ENCODE results near the gene TMEM247.

The TMEM247 gene

DNA sequence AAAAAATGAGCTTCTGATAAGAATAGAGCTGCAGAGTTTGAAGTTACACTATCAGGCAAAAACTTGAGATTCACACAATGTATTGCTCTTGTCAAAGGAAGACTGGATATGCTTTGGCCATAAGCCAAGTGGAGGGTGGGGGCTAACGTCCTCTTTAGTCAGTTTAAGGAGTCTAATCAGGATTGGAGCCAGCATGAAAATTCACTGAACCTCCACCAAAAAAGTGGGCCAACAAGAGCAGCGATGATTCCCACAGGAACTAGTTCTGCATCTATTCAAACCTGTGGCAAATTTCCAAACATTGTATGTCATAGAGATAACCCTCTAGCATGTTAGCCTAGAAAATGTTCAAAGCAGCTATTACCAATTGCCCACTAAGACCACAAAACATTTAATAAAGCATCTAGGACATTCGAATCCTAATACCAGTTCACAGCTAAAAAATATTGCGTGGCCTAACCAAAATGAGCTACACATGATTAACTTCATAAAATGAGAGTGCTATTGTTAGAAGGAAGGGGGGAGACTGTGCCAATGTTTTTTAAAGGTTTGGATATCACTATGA lies 43.5 kb upstream of the TMEM247 start:
- Histone ChIP-seq H3K56ac (ENCODE audit: low read length) (no peak overlapping the region), H2AK5ac (ENCODE audit: low read length) (no peak overlapping the region), H3K36me3 (ENCODE audit: control insufficient read depth, insufficient read depth, low read length) (no peaks in the 10 kb centered on the region), H3K4me1 (ENCODE audit: control insufficient read depth, low read depth, low read length) (no peaks in the 10 kb centered on the region), H4K5ac (ENCODE audit: low read length) (no peak overlapping the region), H2BK15ac (replicated peaks; ENCODE audit: low read depth) (no peak overlapping the region), H3K4ac (ENCODE audit: low read depth, low read length) (no peak overlapping the region), H2BK120ac (ENCODE audit: low read depth, low read length) (peak overlapping the region; percentile 99), H3K18ac (ENCODE audit: low read length) (no peak overlapping the region), H3K79me1 (ENCODE audit: low read length) (no peaks in the 10 kb centered on the region), H3K4me2 (ENCODE audit: low read length) (no peak overlapping the region), H3K9ac (ENCODE audit: low read length) (no peak overlapping the region), H3K27me3 (ENCODE audit: insufficient read depth, low read length, poor library complexity) (no peaks in the 10 kb centered on the region), H3K23ac (ENCODE audit: low read length) (no peak overlapping the region), H3K27ac (ENCODE audit: low read depth, low read length) (no peak overlapping the region), H3K4me3 (ENCODE audit: low read length) (no peak overlapping the region), H4K8ac (ENCODE audit: low read depth, low read length) (no peak overlapping the region), H2BK5ac (ENCODE audit: low read length) (no peak overlapping the region), H3K79me2 (ENCODE audit: control insufficient read depth, insufficient read depth, low read length) (no peaks in the 10 kb centered on the region)
- WGBS (ENCODE audit: extremely low coverage, insufficient coverage, low lambda C conversion rate): no CpG with 5 or more reads among the region's 4 CpGs
- no peak for DNase-seq

DNA sequence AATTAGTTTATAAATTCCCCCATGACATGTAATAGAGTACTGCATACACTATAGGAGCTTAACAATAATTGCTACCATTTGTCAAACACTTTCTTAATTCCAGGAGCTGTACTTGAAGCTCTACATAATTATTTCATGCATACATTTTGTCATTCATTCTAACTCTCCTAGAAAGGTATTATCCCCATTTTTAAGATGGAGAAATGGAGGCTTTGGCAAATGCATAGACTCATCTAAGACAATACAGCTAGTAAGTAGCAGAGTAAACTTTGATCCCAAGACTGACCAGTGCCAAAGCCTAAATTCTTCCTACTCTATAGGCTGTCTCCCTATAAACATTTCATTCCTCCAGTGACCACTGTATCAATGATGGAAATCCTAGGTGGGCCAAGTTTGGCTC lies 42.6 kb upstream of the TMEM247 start:
- no peak overlapping the region for H2BK15ac ChIP-seq (replicated peaks; ENCODE audit: low read depth)
- DNase-seq: no peak
- H4K8ac ChIP-seq (ENCODE audit: low read depth, low read length): no peak overlapping the region
- no peak overlapping the region for H2BK5ac ChIP-seq (ENCODE audit: low read length)
- no peak overlapping the region for H3K56ac ChIP-seq (ENCODE audit: low read length)
- no peak overlapping the region for H3K27ac ChIP-seq (ENCODE audit: low read depth, low read length)
- no peak overlapping the region for H3K23ac ChIP-seq (ENCODE audit: low read length)
- no peak overlapping the region for H4K5ac ChIP-seq (ENCODE audit: low read length)
- no peaks in the 10 kb centered on the region for H3K27me3 ChIP-seq (ENCODE audit: insufficient read depth, low read length, poor library complexity)
- no peak overlapping the region for H3K4me3 ChIP-seq (ENCODE audit: low read length)
- H2BK120ac ChIP-seq (ENCODE audit: low read depth, low read length): no peak overlapping the region
- H3K79me2 ChIP-seq (ENCODE audit: control insufficient read depth, insufficient read depth, low read length): no peaks in the 10 kb centered on the region
- no peak overlapping the region for H3K18ac ChIP-seq (ENCODE audit: low read length)
- no peak overlapping the region for H2AK5ac ChIP-seq (ENCODE audit: low read length)
- H3K4me2 ChIP-seq (ENCODE audit: low read length): no peak overlapping the region
- no peak overlapping the region for H3K9ac ChIP-seq (ENCODE audit: low read length)
- H3K79me1 ChIP-seq (ENCODE audit: low read length): no peaks in the 10 kb centered on the region
- H3K4ac ChIP-seq (ENCODE audit: low read depth, low read length): no peak overlapping the region
- H3K36me3 ChIP-seq (ENCODE audit: control insufficient read depth, insufficient read depth, low read length): no peaks in the 10 kb centered on the region
- no peaks in the 10 kb centered on the region for H3K4me1 ChIP-seq (ENCODE audit: control insufficient read depth, low read depth, low read length)

DNA sequence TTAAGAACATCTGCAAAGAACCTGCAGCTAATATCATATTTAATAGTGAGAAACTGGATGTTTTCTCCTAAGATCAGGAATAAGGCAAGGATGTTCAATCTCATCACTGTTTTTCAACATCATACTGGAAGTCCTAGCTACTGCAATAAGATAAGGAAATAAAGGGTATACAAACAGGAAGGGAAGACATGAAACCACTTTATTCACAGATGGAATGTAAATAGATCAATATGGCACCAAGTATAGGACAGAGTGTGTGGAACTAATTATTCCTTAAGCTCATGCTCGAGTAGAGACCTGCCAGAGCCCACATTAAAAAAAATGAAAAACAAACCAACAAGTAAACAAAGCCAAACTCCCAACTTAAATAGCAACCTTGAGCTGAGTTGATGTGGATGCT lies 41.3 kb upstream of the TMEM247 start:
- Histone ChIP-seq H3K27me3 (ENCODE audit: insufficient read depth, low read length, poor library complexity) (no peaks in the 10 kb centered on the region), H3K79me2 (ENCODE audit: control insufficient read depth, insufficient read depth, low read length) (no peaks in the 10 kb centered on the region), H3K36me3 (ENCODE audit: control insufficient read depth, insufficient read depth, low read length) (no peaks in the 10 kb centered on the region), H3K18ac (ENCODE audit: low read length) (no peak overlapping the region), H4K8ac (ENCODE audit: low read depth, low read length) (no peak overlapping the region), H3K23ac (ENCODE audit: low read length) (no peak overlapping the region), H3K79me1 (ENCODE audit: low read length) (no peaks in the 10 kb centered on the region), H3K4me2 (ENCODE audit: low read length) (no peak overlapping the region), H3K27ac (ENCODE audit: low read depth, low read length) (no peak overlapping the region), H2BK120ac (ENCODE audit: low read depth, low read length) (no peak overlapping the region), H3K56ac (ENCODE audit: low read length) (no peak overlapping the region), H2AK5ac (ENCODE audit: low read length) (no peak overlapping the region), H4K5ac (ENCODE audit: low read length) (no peak overlapping the region), H3K4me3 (ENCODE audit: low read length) (no peak overlapping the region), H2BK5ac (ENCODE audit: low read length) (no peak overlapping the region), H3K4ac (ENCODE audit: low read depth, low read length) (no peak overlapping the region), H3K9ac (ENCODE audit: low read length) (no peak overlapping the region), H3K4me1 (ENCODE audit: control insufficient read depth, low read depth, low read length) (no peaks in the 10 kb centered on the region), H2BK15ac (replicated peaks; ENCODE audit: low read depth) (no peak overlapping the region)
- no CpG with 5 or more reads among the region's 1 CpG for WGBS (ENCODE audit: extremely low coverage, insufficient coverage, low lambda C conversion rate)
- no peak for DNase-seq

DNA sequence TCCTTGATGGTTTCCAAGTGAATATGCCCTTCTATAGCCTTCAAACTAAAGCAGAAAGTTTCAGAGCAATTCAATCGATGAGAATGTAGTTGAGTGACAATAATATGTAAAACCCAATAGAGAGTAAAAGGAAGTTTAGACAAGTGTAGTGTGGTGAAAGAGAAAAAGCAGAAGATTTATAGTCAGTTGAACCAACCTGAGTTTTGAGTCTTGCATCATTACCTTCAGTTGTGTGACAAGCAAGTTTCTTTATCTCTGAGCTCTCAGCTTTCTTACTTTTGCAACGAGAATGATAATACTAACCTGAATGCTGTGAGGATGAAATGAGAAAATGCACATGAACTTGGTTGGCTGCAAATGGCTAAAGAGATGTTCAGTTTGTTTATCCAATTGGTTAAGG lies 40.6 kb upstream of the TMEM247 start:
- Histone ChIP-seq H3K56ac (ENCODE audit: low read length) (no peak overlapping the region), H3K18ac (ENCODE audit: low read length) (no peak overlapping the region), H3K9ac (ENCODE audit: low read length) (no peak overlapping the region), H3K27me3 (ENCODE audit: insufficient read depth, low read length, poor library complexity) (no peaks in the 10 kb centered on the region), H3K79me2 (ENCODE audit: control insufficient read depth, insufficient read depth, low read length) (no peaks in the 10 kb centered on the region), H3K4me2 (ENCODE audit: low read length) (no peak overlapping the region), H3K27ac (ENCODE audit: low read depth, low read length) (no peak overlapping the region), H3K36me3 (ENCODE audit: control insufficient read depth, insufficient read depth, low read length) (no peaks in the 10 kb centered on the region), H2BK5ac (ENCODE audit: low read length) (no peak overlapping the region), H2BK15ac (replicated peaks; ENCODE audit: low read depth) (no peak overlapping the region), H3K4me1 (ENCODE audit: control insufficient read depth, low read depth, low read length) (no peaks in the 10 kb centered on the region), H4K8ac (ENCODE audit: low read depth, low read length) (no peak overlapping the region), H3K79me1 (ENCODE audit: low read length) (no peaks in the 10 kb centered on the region), H3K4ac (ENCODE audit: low read depth, low read length) (no peak overlapping the region), H3K4me3 (ENCODE audit: low read length) (no peak overlapping the region), H2AK5ac (ENCODE audit: low read length) (no peak overlapping the region), H4K5ac (ENCODE audit: low read length) (no peak overlapping the region), H3K23ac (ENCODE audit: low read length) (no peak overlapping the region), H2BK120ac (ENCODE audit: low read depth, low read length) (no peak overlapping the region)
- no peak for DNase-seq
- no CpG with 5 or more reads among the region's 2 CpGs for WGBS (ENCODE audit: extremely low coverage, insufficient coverage, low lambda C conversion rate)

DNA sequence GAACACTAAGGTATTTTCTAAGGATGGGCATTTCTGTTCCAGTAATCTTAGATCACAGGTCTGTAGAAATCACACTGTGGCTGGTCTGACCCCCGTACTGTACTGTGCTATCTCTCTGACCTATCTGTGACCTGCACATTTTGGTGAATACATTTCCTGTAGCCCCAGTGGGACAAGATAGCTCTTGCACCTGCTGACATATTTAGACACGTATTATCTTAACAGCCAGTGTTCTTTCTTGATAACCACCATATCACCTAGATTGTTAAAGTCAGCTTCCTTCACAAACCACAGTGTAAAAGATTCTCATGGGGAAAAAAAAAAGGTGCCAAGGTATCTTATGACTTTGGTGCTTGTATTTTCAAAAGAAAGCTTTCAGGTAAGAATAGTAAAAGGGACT lies 39.8 kb upstream of the TMEM247 start:
- no peak overlapping the region for H3K4me3 ChIP-seq (ENCODE audit: low read length)
- no peak overlapping the region for H2BK15ac ChIP-seq (replicated peaks; ENCODE audit: low read depth)
- no peak overlapping the region for H2AK5ac ChIP-seq (ENCODE audit: low read length)
- H2BK120ac ChIP-seq (ENCODE audit: low read depth, low read length): no peak overlapping the region
- no peaks in the 10 kb centered on the region for H3K79me1 ChIP-seq (ENCODE audit: low read length)
- H2BK5ac ChIP-seq (ENCODE audit: low read length): no peak overlapping the region
- H3K4me2 ChIP-seq (ENCODE audit: low read length): no peak overlapping the region
- no peak overlapping the region for H3K56ac ChIP-seq (ENCODE audit: low read length)
- no peaks in the 10 kb centered on the region for H3K79me2 ChIP-seq (ENCODE audit: control insufficient read depth, insufficient read depth, low read length)
- H3K18ac ChIP-seq (ENCODE audit: low read length): no peak overlapping the region
- WGBS (ENCODE audit: extremely low coverage, insufficient coverage, low lambda C conversion rate): no CpG with 5 or more reads among the region's 2 CpGs
- H3K4ac ChIP-seq (ENCODE audit: low read depth, low read length): no peak overlapping the region
- DNase-seq: no peak
- no peaks in the 10 kb centered on the region for H3K36me3 ChIP-seq (ENCODE audit: control insufficient read depth, insufficient read depth, low read length)
- H3K4me1 ChIP-seq (ENCODE audit: control insufficient read depth, low read depth, low read length): no peaks in the 10 kb centered on the region
- H3K27ac ChIP-seq (ENCODE audit: low read depth, low read length): no peak overlapping the region
- H3K27me3 ChIP-seq (ENCODE audit: insufficient read depth, low read length, poor library complexity): no peaks in the 10 kb centered on the region
- H4K5ac ChIP-seq (ENCODE audit: low read length): no peak overlapping the region
- no peak overlapping the region for H3K23ac ChIP-seq (ENCODE audit: low read length)
- no peak overlapping the region for H4K8ac ChIP-seq (ENCODE audit: low read depth, low read length)
- H3K9ac ChIP-seq (ENCODE audit: low read length): no peak overlapping the region

DNA sequence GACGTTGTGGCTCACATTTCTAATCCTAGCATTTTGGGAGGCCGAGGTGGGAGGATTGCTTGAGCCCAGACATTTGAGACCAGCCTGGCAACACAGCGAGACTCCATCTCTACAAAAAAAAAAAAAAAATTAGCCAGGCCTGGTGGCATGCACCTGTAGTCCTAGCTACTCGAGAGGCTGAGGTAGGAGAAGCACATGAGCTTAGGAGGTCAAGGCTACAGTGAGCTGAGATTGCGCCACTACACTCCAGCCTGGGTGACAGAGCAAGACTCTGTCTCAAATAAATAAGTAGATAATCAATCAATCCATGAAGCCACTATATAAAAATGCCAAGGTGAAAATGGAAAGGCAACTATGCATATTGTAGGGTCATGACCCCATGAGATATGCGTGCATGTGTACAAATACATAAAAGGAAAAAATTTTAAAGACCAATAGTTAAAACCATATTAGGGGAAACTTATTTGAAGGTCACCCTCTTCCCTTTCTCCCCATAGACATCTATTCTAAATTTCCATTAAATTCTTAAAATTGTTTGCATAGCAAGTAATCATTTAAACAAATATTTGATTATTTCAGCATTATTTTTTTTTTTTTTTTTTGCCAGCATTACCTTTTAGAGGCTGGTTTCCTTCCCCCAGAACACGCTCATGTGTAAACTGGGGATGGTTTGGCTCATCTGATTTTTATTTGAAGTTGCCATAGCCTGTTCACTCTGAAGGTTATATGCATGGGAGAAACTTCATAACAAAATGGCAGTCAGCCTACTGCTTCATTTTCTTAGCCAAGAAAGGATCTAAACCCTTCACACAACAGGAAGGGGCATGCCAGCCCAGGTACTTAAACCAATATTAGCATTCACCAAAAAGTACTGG lies 37.3 kb upstream of the TMEM247 start:
- Histone ChIP-seq H3K4ac (ENCODE audit: low read depth, low read length) (no peak overlapping the region), H3K79me2 (ENCODE audit: control insufficient read depth, insufficient read depth, low read length) (no peaks in the 10 kb centered on the region), H3K4me3 (ENCODE audit: low read length) (no peak overlapping the region), H3K56ac (ENCODE audit: low read length) (no peak overlapping the region), H2BK5ac (ENCODE audit: low read length) (no peak overlapping the region), H2BK15ac (replicated peaks; ENCODE audit: low read depth) (no peak overlapping the region), H3K4me1 (ENCODE audit: control insufficient read depth, low read depth, low read length) (no peaks in the 10 kb centered on the region), H3K18ac (ENCODE audit: low read length) (no peak overlapping the region), H4K5ac (ENCODE audit: low read length) (no peak overlapping the region), H3K36me3 (ENCODE audit: control insufficient read depth, insufficient read depth, low read length) (no peaks in the 10 kb centered on the region), H3K27me3 (ENCODE audit: insufficient read depth, low read length, poor library complexity) (no peaks in the 10 kb centered on the region), H4K8ac (ENCODE audit: low read depth, low read length) (no peak overlapping the region), H3K27ac (ENCODE audit: low read depth, low read length) (no peak overlapping the region), H2AK5ac (ENCODE audit: low read length) (no peak overlapping the region), H3K9ac (ENCODE audit: low read length) (no peak overlapping the region), H3K23ac (ENCODE audit: low read length) (no peak overlapping the region), H3K79me1 (ENCODE audit: low read length) (no peaks in the 10 kb centered on the region), H3K4me2 (ENCODE audit: low read length) (no peak overlapping the region), H2BK120ac (ENCODE audit: low read depth, low read length) (no peak overlapping the region)
- DNase-seq: no peak
- no CpG with 5 or more reads among the region's 7 CpGs for WGBS (ENCODE audit: extremely low coverage, insufficient coverage, low lambda C conversion rate)

All from mesendoderm (in vitro differentiated cells).